ENCODE measurements around the gene GP1BB.

DNA sequence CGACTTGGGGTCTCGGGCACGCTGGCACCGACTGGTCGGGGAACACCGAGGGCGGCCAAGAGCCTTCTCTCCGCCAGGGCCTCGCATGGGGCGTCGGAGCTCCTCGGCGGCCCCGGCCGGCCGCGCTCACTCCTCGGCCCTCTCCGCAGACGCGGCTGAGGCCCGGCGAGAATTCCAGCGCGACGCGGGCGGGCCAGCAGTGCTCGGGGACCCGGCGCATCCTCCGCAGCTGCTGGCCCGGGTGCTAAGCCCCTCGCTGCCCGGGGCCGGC lies 42.8 kb downstream of the GP1BB start:
- no peak for TF ChIP-seq EZH2 (optimal IDR thresholded peaks at IDR 0.05; ENCODE audit: low read depth, low read length)
- TF ChIP-seq, protein P1, sequence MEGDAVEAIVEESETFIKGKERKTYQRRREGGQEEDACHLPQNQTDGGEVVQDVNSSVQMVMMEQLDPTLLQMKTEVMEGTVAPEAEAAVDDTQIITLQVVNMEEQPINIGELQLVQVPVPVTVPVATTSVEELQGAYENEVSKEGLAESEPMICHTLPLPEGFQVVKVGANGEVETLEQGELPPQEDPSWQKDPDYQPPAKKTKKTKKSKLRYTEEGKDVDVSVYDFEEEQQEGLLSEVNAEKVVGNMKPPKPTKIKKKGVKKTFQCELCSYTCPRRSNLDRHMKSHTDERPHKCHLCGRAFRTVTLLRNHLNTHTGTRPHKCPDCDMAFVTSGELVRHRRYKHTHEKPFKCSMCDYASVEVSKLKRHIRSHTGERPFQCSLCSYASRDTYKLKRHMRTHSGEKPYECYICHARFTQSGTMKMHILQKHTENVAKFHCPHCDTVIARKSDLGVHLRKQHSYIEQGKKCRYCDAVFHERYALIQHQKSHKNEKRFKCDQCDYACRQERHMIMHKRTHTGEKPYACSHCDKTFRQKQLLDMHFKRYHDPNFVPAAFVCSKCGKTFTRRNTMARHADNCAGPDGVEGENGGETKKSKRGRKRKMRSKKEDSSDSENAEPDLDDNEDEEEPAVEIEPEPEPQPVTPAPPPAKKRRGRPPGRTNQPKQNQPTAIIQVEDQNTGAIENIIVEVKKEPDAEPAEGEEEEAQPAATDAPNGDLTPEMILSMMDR (IDR thresholded peaks at IDR 0.05; ENCODE audit: low read length) = no peak
- no peak for TF ChIP-seq EZH2phosphoT487 (IDR thresholded peaks at IDR 0.05; ENCODE audit: low read length)
